Keratinocyte (primary cell): Measurements from ENCODE around the gene PRDX5. TPM values are rescaled to one million over a fixed set of nuclear protein-coding genes. Genes with fewer than 3 reads are reported as not detected.

Source experiments
- DNase-seq: peaks from one replicate; pipeline ENCODE4 v3.0.0-alpha.2; 2011; ENCODE audit warnings: low read depth, missing footprints, low spot score
- FAIRE-seq: peaks from 2 replicates; lab custom pipeline; 2011; peaks lifted over from hg19 to GRCh38; lab: Jason Lieb, UNC
- H2AFZ ChIP-seq: 2 replicates; pipeline ENCODE4 v1.6.0; 2012; ENCODE audit warnings: low read length, control low read depth, inconsistent platforms; ENCODE audit not compliant: control insufficient read depth
- H3K27ac ChIP-seq: 2 replicates; pipeline ENCODE4 v1.5.1; 2011; ENCODE audit warnings: low read length; ENCODE audit not compliant: control insufficient read depth, insufficient read depth
- H3K27me3 ChIP-seq: 3 replicates; pipeline ENCODE4 v1.6.0; 2011; ENCODE audit warnings: low read length; ENCODE audit not compliant: control insufficient read depth, insufficient read depth; ENCODE audit errors: extremely low read depth
- H3K36me3 ChIP-seq, 2 experiments: 2 replicates in 1 of 2; 3 replicates in 1 of 2; pipeline ENCODE4 v1.5.1; 2011; ENCODE audit warnings: low read length in 2 of 2, mild to moderate bottlenecking in 1 of 2; ENCODE audit not compliant: control insufficient read depth in 2 of 2, insufficient read depth in 2 of 2; ENCODE audit errors: extremely low read depth in 1 of 2
- H3K4me1 ChIP-seq: 3 replicates; pipeline ENCODE4 v1.5.1; 2011; ENCODE audit warnings: low read length; ENCODE audit not compliant: control insufficient read depth, insufficient read depth; ENCODE audit errors: extremely low read depth
- H3K4me2 ChIP-seq: 3 replicates; pipeline ENCODE4 v1.6.0; 2011; ENCODE audit warnings: low read depth, low read length; ENCODE audit not compliant: control insufficient read depth, insufficient read depth; ENCODE audit errors: extremely low read depth
- H3K4me3 ChIP-seq, 3 experiments: fragments of 200-600 bp in 1 of 3; sonication (generic) in 1 of 3; 2 replicates in 2 of 3; 3 replicates in 1 of 3; pipeline ENCODE4 v1.5.1; 2011 to 2016; ENCODE audit warnings: low read length in 3 of 3, mild to moderate bottlenecking in 3 of 3, control low read depth in 2 of 3, inconsistent platforms in 1 of 3, low read depth in 1 of 3, mixed read lengths in 1 of 3, mixed run types in 1 of 3, moderate library complexity in 1 of 3; ENCODE audit not compliant: control insufficient read depth in 2 of 3, insufficient read depth in 2 of 3; ENCODE audit errors: extremely low read depth in 1 of 3
- H3K79me2 ChIP-seq: 2 replicates; pipeline ENCODE4 v1.6.0; 2012; ENCODE audit warnings: low read length; ENCODE audit not compliant: control insufficient read depth, insufficient read depth
- H3K9ac ChIP-seq: 3 replicates; pipeline ENCODE4 v1.6.0; 2011; ENCODE audit warnings: low read length; ENCODE audit not compliant: control insufficient read depth, insufficient read depth; ENCODE audit errors: extremely low read depth
- H3K9me1 ChIP-seq: 3 replicates; pipeline ENCODE4 v1.6.0; 2011; ENCODE audit warnings: low read length; ENCODE audit not compliant: control insufficient read depth, insufficient read depth; ENCODE audit errors: extremely low read depth
- H3K9me3 ChIP-seq: 2 replicates; pipeline ENCODE4 v1.5.1; 2012; ENCODE audit warnings: low read depth, low read length; ENCODE audit not compliant: control insufficient read depth
- H4K20me1 ChIP-seq: 3 replicates; pipeline ENCODE4 v1.6.0; 2011; ENCODE audit warnings: low read length; ENCODE audit not compliant: control insufficient read depth, insufficient read depth; ENCODE audit errors: extremely low read depth
- EZH2 ChIP-seq: IDR thresholded peaks from one replicate; pipeline ENCODE4 v1.6.1; 2012; ENCODE audit warnings: inconsistent platforms, mild to moderate bottlenecking, low read length, moderate library complexity
- dilution Hi-C: fragments of 300-500 bp; cut with MboI; formaldehyde crosslinking; loops from one replicate; pipeline ENCODE4 v1.7.0; 2020; ENCODE audit warnings: low sequenced_read_pairs; ENCODE audit not compliant: extremely low pct_ligation_motif_present
- polyA plus RNA-seq, 5 experiments: library from polyadenylated mRNA; depleted of rRNA in 3 of 5; stranded (reverse) in 3 of 5; stranded (forward) in 1 of 5; unstranded in 1 of 5; fragments of >200 nt; gene quantifications; 1 replicate in 1 of 5; 2 replicates in 3 of 5; 3 replicates in 1 of 5; pipeline versions ENCODE4 v1.2.1 to v1.2.3, GENCODE V29; 2011 to 2012; ENCODE audit warnings: missing spikeins in 2 of 5, low read depth in 1 of 5, low replicate concordance in 1 of 5
- TF ChIP-seq, protein P1 (sequence below), 3 experiments: IDR thresholded peaks in 1 of 3; conservative IDR thresholded peaks in 1 of 3; optimal IDR thresholded peaks in 1 of 3; 2 replicates in 2 of 3; 3 replicates in 1 of 3; pipeline versions ENCODE3 to v1.5.1; 2011; ENCODE audit warnings: low read length in 3 of 3, mild to moderate bottlenecking in 3 of 3, moderate library complexity in 2 of 3, control low read depth in 1 of 3, inconsistent platforms in 1 of 3; ENCODE audit not compliant: insufficient read depth in 2 of 3; ENCODE audit errors: extremely low read depth in 1 of 3

Gene PRDX5
- polyA plus RNA-seq, 1 donor (not counting 4 experiments of a cell fraction or from before 2014, with no cell fraction given) = 590 TPM

DNA sequence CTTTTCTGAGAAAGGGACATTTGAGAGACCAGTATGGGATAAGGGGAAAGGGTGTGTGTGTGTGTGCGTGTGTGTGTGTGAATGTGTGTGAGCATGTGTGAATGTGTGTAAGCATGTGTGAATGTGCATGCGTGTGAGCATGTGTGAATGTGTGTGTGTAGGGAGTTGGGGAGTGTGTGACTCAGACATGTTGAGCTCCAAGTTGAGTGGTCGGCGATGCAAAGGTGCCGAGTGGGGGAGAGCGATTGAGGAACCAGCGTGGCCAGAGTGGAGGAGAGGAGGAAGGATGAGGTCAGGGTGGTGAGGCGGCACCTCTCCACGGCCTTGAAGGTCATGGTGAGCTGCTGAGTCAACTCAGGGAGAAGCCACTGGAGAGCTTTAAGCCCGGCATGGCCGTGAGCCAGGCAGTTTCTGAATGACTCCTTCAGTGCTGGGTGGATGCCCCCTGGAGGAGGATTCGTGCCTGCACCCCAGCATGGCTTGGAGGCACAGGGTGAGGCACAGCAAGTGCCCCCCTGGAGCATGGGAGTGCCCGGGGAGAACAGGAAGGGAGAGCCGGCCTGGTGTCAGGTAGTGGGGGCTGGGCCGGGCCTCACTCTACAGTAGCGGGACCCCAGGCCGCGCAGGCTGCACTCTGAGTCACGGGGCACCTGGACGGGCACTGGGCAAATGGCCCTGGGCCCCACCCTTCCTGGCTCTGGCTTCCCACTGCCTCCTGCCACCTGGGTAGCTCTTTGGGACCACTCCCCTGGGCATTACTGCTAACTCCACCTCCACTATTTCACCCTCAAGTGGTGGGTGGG is 13.8 kb downstream of the PRDX5 start:
- Histone ChIP-seq H3K79me2 (no peaks in the 10 kb centered on the region), H3K36me3 (no peaks in the 10 kb centered on the region), H3K27ac (peak overlapping the region; percentile 86), H3K4me2 (peak overlapping the region; percentile 70), H3K9me3 (no peaks in the 10 kb centered on the region), H2AFZ (peak overlapping the region; percentile 71), H3K27me3 (no peaks in the 10 kb centered on the region), H3K9me1 (no peaks in the 10 kb centered on the region), H3K9ac (peak overlapping the region; percentile 70), H3K4me1 (peaks cover 20% of the 10 kb centered on the region), H3K4me3 (no peak overlapping the region), H4K20me1 (no peaks in the 10 kb centered on the region)
- dilution Hi-C loops = no loop called here
- peak; percentile 93 for DNase-seq
- TF ChIP-seq, protein P1, sequence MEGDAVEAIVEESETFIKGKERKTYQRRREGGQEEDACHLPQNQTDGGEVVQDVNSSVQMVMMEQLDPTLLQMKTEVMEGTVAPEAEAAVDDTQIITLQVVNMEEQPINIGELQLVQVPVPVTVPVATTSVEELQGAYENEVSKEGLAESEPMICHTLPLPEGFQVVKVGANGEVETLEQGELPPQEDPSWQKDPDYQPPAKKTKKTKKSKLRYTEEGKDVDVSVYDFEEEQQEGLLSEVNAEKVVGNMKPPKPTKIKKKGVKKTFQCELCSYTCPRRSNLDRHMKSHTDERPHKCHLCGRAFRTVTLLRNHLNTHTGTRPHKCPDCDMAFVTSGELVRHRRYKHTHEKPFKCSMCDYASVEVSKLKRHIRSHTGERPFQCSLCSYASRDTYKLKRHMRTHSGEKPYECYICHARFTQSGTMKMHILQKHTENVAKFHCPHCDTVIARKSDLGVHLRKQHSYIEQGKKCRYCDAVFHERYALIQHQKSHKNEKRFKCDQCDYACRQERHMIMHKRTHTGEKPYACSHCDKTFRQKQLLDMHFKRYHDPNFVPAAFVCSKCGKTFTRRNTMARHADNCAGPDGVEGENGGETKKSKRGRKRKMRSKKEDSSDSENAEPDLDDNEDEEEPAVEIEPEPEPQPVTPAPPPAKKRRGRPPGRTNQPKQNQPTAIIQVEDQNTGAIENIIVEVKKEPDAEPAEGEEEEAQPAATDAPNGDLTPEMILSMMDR (optimal IDR thresholded peaks at IDR 0.05 in 1 of 3, IDR thresholded peaks at IDR 0.05 in 1 of 3, conservative IDR thresholded peaks at IDR 0.05 in 1 of 3; ENCODE audit: extremely low read depth in 1 of 3, insufficient read depth in 2 of 3, low read length in 3 of 3) = peak; percentile 82 to 91 (median 90)
- TF ChIP-seq EZH2 = no peak
- peak; percentile 52 for FAIRE-seq

DNA sequence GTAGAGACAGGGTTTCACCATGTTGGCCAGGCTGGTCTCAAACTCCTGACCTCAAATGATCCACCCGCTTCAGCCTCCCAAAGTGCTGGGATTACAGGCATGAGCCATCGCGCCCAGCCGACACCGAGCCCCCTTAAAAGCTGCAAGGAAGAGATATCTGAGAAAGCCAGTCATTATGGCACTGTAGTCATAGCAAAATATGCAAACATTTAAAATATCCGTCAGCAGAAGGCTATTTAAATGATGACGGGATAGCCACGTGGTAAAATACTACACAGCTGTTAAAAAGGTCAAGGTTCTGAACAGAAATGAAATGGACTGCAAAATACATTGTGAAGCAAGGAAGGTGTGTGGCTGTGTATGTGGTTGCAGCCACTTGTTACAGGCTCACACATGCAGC is 15.6 kb downstream of the PRDX5 start:
- no peaks in the 10 kb centered on the region for H3K27me3 ChIP-seq
- H3K4me3 ChIP-seq = no peak overlapping the region
- no peak overlapping the region for H3K4me2 ChIP-seq
- no peak overlapping the region for H3K9ac ChIP-seq
- TF ChIP-seq, protein P1 (optimal IDR thresholded peaks at IDR 0.05 in 1 of 3, IDR thresholded peaks at IDR 0.05 in 1 of 3, conservative IDR thresholded peaks at IDR 0.05 in 1 of 3; ENCODE audit: extremely low read depth in 1 of 3, insufficient read depth in 2 of 3, low read length in 3 of 3) = no peak
- TF ChIP-seq EZH2 = no peak
- no peaks in the 10 kb centered on the region for H4K20me1 ChIP-seq
- no peak overlapping the region for H3K27ac ChIP-seq
- dilution Hi-C loops = no loop called here
- FAIRE-seq (no peak), DNase-seq (no peak)
- no peaks in the 10 kb centered on the region for H3K9me3 ChIP-seq
- no peak overlapping the region for H2AFZ ChIP-seq
- H3K79me2 ChIP-seq = no peaks in the 10 kb centered on the region
- H3K36me3 ChIP-seq = no peaks in the 10 kb centered on the region
- peaks cover 20% of the 10 kb centered on the region for H3K4me1 ChIP-seq
- H3K9me1 ChIP-seq = no peaks in the 10 kb centered on the region
